H1 (cell line): ENCODE data around the gene DNM2. TPM values are rescaled to one million over a fixed set of nuclear protein-coding genes. Genes with fewer than 3 reads are reported as not detected.

Experiments used
- ASH2L ChIP-seq: fragments of 200-600, 300-600 bp; sonication (generic); IDR thresholded peaks from one replicate; pipeline ENCODE4 v1.7.1; 2017; ENCODE audit warnings: low read length
- CBX5 ChIP-seq: fragments of 300-800, 300-1000 bp; sonication (generic); IDR thresholded peaks from 2 replicates; pipeline ENCODE4 v1.7.1; 2016; ENCODE audit warnings: antibody characterized with exemption, low read length, low read depth
- CEBPB ChIP-seq: IDR thresholded peaks from 2 replicates; pipeline ENCODE4 v1.6.1; 2012; ENCODE audit warnings: low read depth, low read length
- CHD2 ChIP-seq: IDR thresholded peaks from 2 replicates; pipeline ENCODE4 v1.6.1; 2012; ENCODE audit warnings: low read length, improper control_type of control experiment
- EZH2 ChIP-seq: fragments of 200-600 bp; sonication (generic); IDR thresholded peaks from 2 replicates; pipeline ENCODE4 v1.7.1; 2012; ENCODE audit warnings: low read depth, mild to moderate bottlenecking, moderate library complexity, low read length, inconsistent platforms; ENCODE audit not compliant: severe bottlenecking
- FOSL1 ChIP-seq: IDR thresholded peaks from 2 replicates; pipeline ENCODE4 v1.6.1; 2011; ENCODE audit warnings: mild to moderate bottlenecking, low read depth, low read length, moderate library complexity; ENCODE audit not compliant: insufficient read depth
- GTF2F1 ChIP-seq: IDR thresholded peaks from 2 replicates; pipeline ENCODE4 v1.6.1; 2012; ENCODE audit warnings: low read depth, low read length, improper control_type of control experiment, borderline replicate concordance
- HDAC2 ChIP-seq, 2 experiments: fragments of 300-600 bp in 1 of 2; sonication (generic) in 1 of 2; IDR thresholded peaks; 2 replicates each; pipeline ENCODE4 v1.6.1; 2011 to 2012; ENCODE audit warnings: low read depth in 2 of 2, low read length in 2 of 2, mild to moderate bottlenecking in 2 of 2, moderate library complexity in 2 of 2, borderline replicate concordance in 1 of 2, inconsistent platforms in 1 of 2
- KDM4A ChIP-seq: IDR thresholded peaks from one replicate; pipeline ENCODE4 v1.7.1; 2012; ENCODE audit warnings: low read depth, mild to moderate bottlenecking, moderate library complexity, low read length, inconsistent platforms; ENCODE audit not compliant: severe bottlenecking
- MAX ChIP-seq: IDR thresholded peaks from 2 replicates; pipeline ENCODE4 v1.6.1; 2012; ENCODE audit warnings: inconsistent platforms
- NANOG ChIP-seq: IDR thresholded peaks from 2 replicates; pipeline ENCODE4 v1.6.1; 2011; ENCODE audit warnings: low read length, low read depth, mild to moderate bottlenecking, inconsistent platforms; ENCODE audit not compliant: insufficient read depth, poor library complexity, severe bottlenecking
- PHF8 ChIP-seq: fragments of 200-600 bp; sonication (generic); conservative IDR thresholded peaks from 2 replicates; pipeline ENCODE4 v1.7.1; 2012; ENCODE audit warnings: low read depth, mild to moderate bottlenecking, inconsistent platforms, low read length, moderate library complexity
- RAD21 ChIP-seq, 2 experiments: IDR thresholded peaks in 1 of 2; conservative IDR thresholded peaks in 1 of 2; 2 replicates each; pipeline ENCODE4 v1.6.1; 2011; ENCODE audit warnings: low read depth in 2 of 2, low read length in 2 of 2, improper control_type of control experiment in 1 of 2, inconsistent platforms in 1 of 2, mild to moderate bottlenecking in 1 of 2, moderate library complexity in 1 of 2
- RBBP5 ChIP-seq: IDR thresholded peaks from 2 replicates; pipeline ENCODE4 v1.7.1; 2012; ENCODE audit warnings: low read depth, mild to moderate bottlenecking, inconsistent platforms, low read length, moderate library complexity, borderline replicate concordance
- RFX5 ChIP-seq: IDR thresholded peaks from 2 replicates; pipeline ENCODE4 v1.6.1; 2011; ENCODE audit warnings: low read depth, low read length, improper control_type of control experiment, borderline replicate concordance
- RNF2 ChIP-seq: fragments of 200-900, 300-1000 bp; sonication (generic); IDR thresholded peaks from 2 replicates; pipeline ENCODE4 v1.7.1; 2016; ENCODE audit warnings: borderline replicate concordance, low read depth, mild to moderate bottlenecking, antibody characterized with exemption, low read length; ENCODE audit not compliant: poor library complexity, severe bottlenecking; ENCODE audit errors: missing control alignments
- SAP30 ChIP-seq: fragments of 300-600 bp; sonication (generic); IDR thresholded peaks from 2 replicates; pipeline ENCODE4 v1.7.1; 2012; ENCODE audit warnings: low read length, moderate library complexity, mild to moderate bottlenecking, inconsistent platforms; ENCODE audit not compliant: insufficient read depth, insufficient replicate concordance
- SIRT6 ChIP-seq: IDR thresholded peaks from one replicate; pipeline ENCODE4 v1.7.1; 2012; ENCODE audit warnings: low read length, inconsistent platforms
- SIX5 ChIP-seq: IDR thresholded peaks from 2 replicates; pipeline ENCODE4 v1.6.1; 2011; ENCODE audit warnings: mild to moderate bottlenecking, low read depth, low read length
- SP2 ChIP-seq: IDR thresholded peaks from 2 replicates; pipeline ENCODE4 v1.6.1; 2012; ENCODE audit warnings: mild to moderate bottlenecking, low read length, inconsistent platforms
- SP4 ChIP-seq: IDR thresholded peaks from 2 replicates; pipeline ENCODE4 v1.6.1; 2012; ENCODE audit warnings: low read length, inconsistent platforms
- TAF7 ChIP-seq: optimal IDR thresholded peaks from 2 replicates; pipeline ENCODE3; 2011; ENCODE audit warnings: low read depth, mild to moderate bottlenecking, inconsistent platforms, low read length, moderate library complexity, borderline replicate concordance
- TBP ChIP-seq: IDR thresholded peaks from 2 replicates; pipeline ENCODE4 v1.6.1; 2011; ENCODE audit warnings: low read depth, low read length, improper control_type of control experiment
- polyA plus RNA-seq, 7 experiments: library from polyadenylated mRNA; depleted of rRNA in 3 of 7; stranded (reverse) in 5 of 7; unstranded in 2 of 7; fragments of >200 nt in 5 of 7; fragments of 200-250 nt in 2 of 7; gene quantifications; 1 replicate in 5 of 7; 2 replicates in 1 of 7; 4 replicates in 1 of 7; pipeline versions ENCODE4 v1.2.1 to v1.2.3, GENCODE V29; 2011 to 2013; ENCODE audit warnings: missing spikeins in 2 of 7, mixed read lengths in 2 of 7
- total RNA-seq: library from RNA; stranded (reverse); fragmentation: NEBNext Ultra II Directional; extraction: Animal tissue kit (Norgen Biotek cat#: 25700); gene quantifications from 2 replicates; pipeline ENCODE4 v1.2.1, GENCODE V29; 2021

Gene DNM2
- total and polyA plus RNA-seq, 2 of the 8 experiments (the other 6 are each of a cell fraction or from before 2014, with no cell fraction given), result 61.9 to 120 TPM

DNA sequence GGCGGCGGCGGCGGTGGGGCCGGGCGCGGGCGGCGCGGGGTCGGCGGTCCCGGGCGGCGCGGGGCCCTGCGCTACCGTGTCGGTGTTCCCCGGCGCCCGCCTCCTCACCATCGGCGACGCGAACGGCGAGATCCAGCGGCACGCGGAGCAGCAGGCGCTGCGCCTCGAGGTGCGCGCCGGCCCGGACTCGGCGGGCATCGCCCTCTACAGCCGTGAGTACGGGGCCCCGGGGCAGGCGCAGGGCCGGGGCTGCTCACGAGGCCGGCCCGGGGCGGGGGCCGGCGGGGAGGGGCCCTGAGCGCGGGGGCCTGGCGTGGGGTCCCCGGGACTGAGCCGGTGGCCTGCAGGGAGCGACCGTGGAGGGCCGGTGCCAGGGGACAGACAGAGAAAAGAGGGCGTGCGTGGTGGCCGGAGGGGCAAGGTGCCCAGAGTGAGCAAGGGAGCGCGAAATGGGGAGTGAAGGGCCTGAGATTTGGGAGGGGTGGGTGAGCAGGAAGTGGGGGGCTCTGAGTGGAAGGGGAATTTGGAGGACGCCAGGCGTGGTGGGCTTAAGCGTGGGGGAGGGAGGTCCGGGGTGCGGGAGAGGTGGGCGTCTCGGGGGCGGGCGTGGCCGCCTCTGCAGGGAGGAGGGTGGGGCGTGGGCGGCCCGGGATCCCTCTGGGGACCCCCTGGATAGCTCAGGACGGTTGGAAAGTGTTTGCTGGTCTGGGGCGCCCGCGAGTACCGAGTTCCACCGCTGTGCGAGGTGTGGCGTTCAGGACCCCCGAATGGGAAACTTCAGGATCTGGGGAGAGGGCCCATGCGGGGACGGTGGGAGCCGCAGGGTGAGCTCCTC lies 154.0 kb downstream of the DNM2 start (continued):
- TF ChIP-seq TAF7 (no peak), RNF2 (no peak), SP4 (no peak), PHF8 (peak; percentile 35), SP2 (no peak), RFX5 (no peak), SIRT6 (no peak), NANOG (no peak), EZH2 (no peak), CBX5 (no peak), RAD21 (IDR thresholded peaks at IDR 0.05 in 1 of 2, conservative IDR thresholded peaks at IDR 0.05 in 1 of 2; ENCODE audit: low read depth in 2 of 2, low read length in 2 of 2) (no peak), ASH2L (no peak), CEBPB (no peak), FOSL1 (no peak), SIX5 (no peak), KDM4A (peak; percentile 12), RBBP5 (peak; percentile 22; the same call in 1 of the 2 replicates), SAP30 (no peak), TBP (no peak), CHD2 (no peak), GTF2F1 (no peak), MAX (peak; percentile 44; the same call in 1 of the 2 replicates), HDAC2 (IDR thresholded peaks at IDR 0.05; ENCODE audit: borderline replicate concordance in 1 of 2, low read depth in 2 of 2, low read length in 2 of 2) (no peak)
